ENCODE data around the gene PLAAT1.

PLAAT1 gene

GRCh38 chr3:193314161-193314560 lies 73.1 kb downstream of the PLAAT1 start:
- no peaks in the 10 kb centered on the region for H3K9me3 ChIP-seq
- 0 out of 2 replicates have a peak, but pooled peaks cover 7% of the 10 kb centered on the region for H3K27me3 ChIP-seq
- peak; percentile 41 for TF ChIP-seq CTCF (IDR thresholded peaks at IDR 0.05; ENCODE audit: low read depth, low read length)
- no peak for DNase-seq
- no peaks in the 10 kb centered on the region for H3K4me1 ChIP-seq
- H3K36me3 ChIP-seq: no peaks in the 10 kb centered on the region
- no peak overlapping the region for H3K4me3 ChIP-seq (ENCODE audit: low read depth, low read length)

GRCh38 chr3:193317682-193318300 lies 76.8 kb downstream of the PLAAT1 start:
- no peak for DNase-seq
- no peaks in the 10 kb centered on the region for H3K4me1 ChIP-seq

More at GRCh38 chr3:193317682-193318300, 76.8 kb downstream of the PLAAT1 start:
- no peak for TF ChIP-seq CTCF (IDR thresholded peaks at IDR 0.05; ENCODE audit: low read depth, low read length)
- Histone ChIP-seq H3K9me3 (no peaks in the 10 kb centered on the region), H3K27me3 (0 out of 2 replicates have a peak, but pooled peaks cover 7% of the 10 kb centered on the region), H3K4me3 (ENCODE audit: low read depth, low read length) (no peak overlapping the region), H3K36me3 (no peaks in the 10 kb centered on the region)

Data from BE2C (cell line).